Upper lobe of right lung (tissue), 1 donor: Measurements from ENCODE around the gene TRMT6. TPM values are rescaled to one million over a fixed set of nuclear protein-coding genes. Genes with fewer than 3 reads are reported as not detected.

Experiments
- ATAC-seq: fragments of 200-7000 bp; cut with Tn5 transposase; one replicate; pipeline ENCODE4 v1.9.1; 2020; ENCODE audit warnings: mild to moderate bottlenecking, moderate library complexity
- DNase-seq: peaks from one replicate; pipeline ENCODE4 v3.0.0-alpha.2; 2020
- H3K27ac ChIP-seq: fragments of 200-600 bp; one replicate; pipeline ENCODE4 v1.8.0; 2022
- H3K27me3 ChIP-seq: fragments of 200-600 bp; one replicate; pipeline ENCODE4 v1.8.0; 2022; ENCODE audit warnings: mild to moderate bottlenecking
- H3K36me3 ChIP-seq: fragments of 200-600 bp; one replicate; pipeline ENCODE4 v1.8.0; 2022
- H3K4me1 ChIP-seq: fragments of 200-600 bp; one replicate; pipeline ENCODE4 v1.8.0; 2022
- H3K4me3 ChIP-seq: fragments of 200-600 bp; one replicate; pipeline ENCODE4 v1.8.0; 2022; ENCODE audit warnings: mild to moderate bottlenecking
- H3K9me3 ChIP-seq: fragments of 200-600 bp; one replicate; pipeline ENCODE4 v1.8.0; 2022
- CTCF ChIP-seq: fragments of 200-600 bp; IDR thresholded peaks from one replicate; pipeline ENCODE4 v1.8.0; 2022; ENCODE audit warnings: antibody characterized with exemption
- intact Hi-C: fragments of 100-400 bp; cut with DNase I; formaldehyde crosslinking; loops from one replicate; pipeline ENCODE4 v1.11.0; 2022
- total RNA-seq: library from RNA; stranded (reverse); fragmentation: NEBNext Ultra II Directional; extraction: Animal tissue kit (Norgen Biotek cat#: 25700); gene quantifications from one replicate; pipeline ENCODE4 v1.2.1, GENCODE V29; 2021
- donor health status: DM: no; HTN: yes; CAD: no; lungs with severe emphysema.

Gene TRMT6
- total RNA-seq, 1 donor from 2014 or later, result 8.5 TPM

- no peak for DNase-seq
- Histone ChIP-seq H3K27ac (no peak overlapping the region), H3K4me3 (no peak overlapping the region), H3K4me1 (no peaks in the 10 kb centered on the region), H3K36me3 (peaks cover 18% of the 10 kb centered on the region), H3K27me3 (no peaks in the 10 kb centered on the region), H3K9me3 (no peaks in the 10 kb centered on the region)
- TF ChIP-seq CTCF, result no peak
- ATAC-seq, result no peak
- intact Hi-C loops, result no loop called here
These were observed 20.0 kb upstream of the TRMT6 start for GRCh38 chr20:5970381-5970780.

- TF ChIP-seq CTCF, result no peak
- intact Hi-C loops, result no loop called here
- no peaks in the 10 kb centered on the region for H3K27me3 ChIP-seq
- DNase-seq (no peak), ATAC-seq (no peak)
- H3K36me3 ChIP-seq, result peaks cover 18% of the 10 kb centered on the region
- no peaks in the 10 kb centered on the region for H3K9me3 ChIP-seq
- no peak overlapping the region for H3K27ac ChIP-seq
- H3K4me1 ChIP-seq, result no peaks in the 10 kb centered on the region
- H3K4me3 ChIP-seq, result no peak overlapping the region
These were observed 19.6 kb upstream of the TRMT6 start for GRCh38 chr20:5969940-5970339.

GRCh38 chr20:5969348-5969935, 19.1 kb upstream of the TRMT6 start:
- TF ChIP-seq CTCF, result no peak
- Histone ChIP-seq H3K36me3 (peaks cover 21% of the 10 kb centered on the region), H3K9me3 (no peaks in the 10 kb centered on the region), H3K4me1 (no peaks in the 10 kb centered on the region), H3K27ac (no peak overlapping the region), H3K27me3 (no peaks in the 10 kb centered on the region), H3K4me3 (no peak overlapping the region)
- DNase-seq, result no peak
- ATAC-seq, result no peak
- intact Hi-C loops, result no loop called here

- no peak for ATAC-seq
- Histone ChIP-seq H3K9me3 (no peaks in the 10 kb centered on the region), H3K27me3 (no peaks in the 10 kb centered on the region), H3K4me3 (no peak overlapping the region), H3K27ac (no peak overlapping the region), H3K4me1 (no peaks in the 10 kb centered on the region), H3K36me3 (peaks cover 24% of the 10 kb centered on the region)
- DNase-seq, result no peak
- TF ChIP-seq CTCF, result no peak
- intact Hi-C loops, result no loop called here
These were observed 18.1 kb upstream of the TRMT6 start for GRCh38 chr20:5968462-5968861.

GRCh38 chr20:5967469-5967868, 17.1 kb upstream of the TRMT6 start:
- DNase-seq, result no peak
- intact Hi-C loops, result no loop called here
- no peak for TF ChIP-seq CTCF
- Histone ChIP-seq H3K27ac (no peak overlapping the region), H3K36me3 (peaks cover 24% of the 10 kb centered on the region), H3K9me3 (no peaks in the 10 kb centered on the region), H3K27me3 (no peaks in the 10 kb centered on the region), H3K4me3 (no peak overlapping the region), H3K4me1 (no peaks in the 10 kb centered on the region)
- ATAC-seq, result no peak

- intact Hi-C loops, result no loop called here
These were observed 426 bp downstream of the TRMT6 start for GRCh38 chr20:5949943-5950270.

More at GRCh38 chr20:5949943-5950270, 426 bp downstream of the TRMT6 start:
- TF ChIP-seq CTCF, result no peak
- H3K27ac ChIP-seq, result peak overlapping the region; percentile 74
- no peaks in the 10 kb centered on the region for H3K27me3 ChIP-seq
- DNase-seq (no peak), ATAC-seq (no peak)
- H3K36me3 ChIP-seq, result peaks cover 10% of the 10 kb centered on the region
- H3K9me3 ChIP-seq, result no peaks in the 10 kb centered on the region
- peak overlapping the region; percentile 84 for H3K4me3 ChIP-seq
- H3K4me1 ChIP-seq, result peaks cover 16% of the 10 kb centered on the region
